Middle frontal gyrus (tissue), 1 donor: ENCODE measurements around the gene MAMLD1.

Experiments
- DNase-seq: peaks from one replicate; pipeline ENCODE4 v3.0.0-alpha.2; 2015; ENCODE audit warnings: low spot score; ENCODE audit errors: extremely low spot score

Gene MAMLD1

DNA sequence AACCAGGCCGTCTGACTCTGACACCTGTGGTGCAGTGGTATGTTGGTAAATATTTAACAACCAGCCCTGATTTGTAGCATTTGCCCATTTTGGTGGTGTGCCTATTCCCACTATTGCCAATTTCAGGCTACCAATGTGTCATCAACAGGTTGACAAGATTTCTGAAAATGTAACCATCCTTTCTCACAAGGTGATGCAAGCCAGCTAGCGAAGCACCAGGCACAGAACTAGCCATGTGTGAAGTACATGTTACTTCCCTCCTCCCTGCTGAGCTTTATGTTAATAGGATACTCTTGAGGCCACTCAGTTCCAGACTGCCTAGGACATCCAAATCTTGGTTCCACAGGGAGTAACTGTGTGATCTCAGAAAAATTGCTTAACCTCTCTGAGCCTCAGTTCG lies 7.2 kb upstream of the MAMLD1 start:
- DNase-seq: no peak

DNA sequence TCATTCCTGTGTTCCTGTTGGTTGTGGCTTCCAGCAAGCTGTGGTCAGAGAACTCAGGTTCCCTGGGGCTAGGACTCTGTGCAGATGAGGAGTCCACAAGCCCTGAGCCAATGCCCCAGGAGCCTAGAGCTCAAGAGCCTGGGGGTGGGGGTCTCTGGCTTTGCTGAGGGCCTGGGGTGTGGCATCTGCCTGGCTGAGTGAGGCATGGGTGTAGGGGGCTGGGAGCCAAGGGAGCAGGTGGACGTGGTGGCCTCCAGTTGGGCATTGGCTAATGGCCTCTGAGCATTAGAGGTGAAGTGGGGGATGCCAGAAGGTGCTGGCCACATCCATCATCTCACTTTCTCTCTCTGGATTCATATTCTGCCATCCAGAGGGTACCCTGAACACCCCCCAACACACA lies 5.3 kb upstream of the MAMLD1 start:
- no peak for DNase-seq

- DNase-seq: no peak
Observed at GRCh38 chrX:150358651-150359050, 4.5 kb upstream of the MAMLD1 start.

DNA sequence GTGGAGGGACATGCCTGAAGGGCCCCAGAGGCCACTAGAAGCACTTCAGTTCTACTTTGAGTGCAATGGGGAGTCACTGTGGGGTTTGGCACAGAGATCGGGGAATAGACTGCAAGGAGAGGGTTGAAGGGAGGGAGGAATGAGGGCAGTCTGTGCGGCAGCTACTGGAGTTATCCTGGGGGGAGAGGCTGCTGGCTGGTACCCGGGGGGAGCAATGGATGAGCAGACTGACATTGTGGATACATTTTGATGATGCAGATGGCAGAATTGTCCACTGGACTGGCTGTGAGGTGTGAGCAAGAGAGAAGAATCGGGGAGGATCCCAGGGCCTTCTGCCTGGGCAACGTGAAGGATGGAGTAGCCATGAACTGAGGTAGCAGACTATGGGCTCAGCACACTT lies 2.8 kb upstream of the MAMLD1 start:
- DNase-seq: no peak

DNA sequence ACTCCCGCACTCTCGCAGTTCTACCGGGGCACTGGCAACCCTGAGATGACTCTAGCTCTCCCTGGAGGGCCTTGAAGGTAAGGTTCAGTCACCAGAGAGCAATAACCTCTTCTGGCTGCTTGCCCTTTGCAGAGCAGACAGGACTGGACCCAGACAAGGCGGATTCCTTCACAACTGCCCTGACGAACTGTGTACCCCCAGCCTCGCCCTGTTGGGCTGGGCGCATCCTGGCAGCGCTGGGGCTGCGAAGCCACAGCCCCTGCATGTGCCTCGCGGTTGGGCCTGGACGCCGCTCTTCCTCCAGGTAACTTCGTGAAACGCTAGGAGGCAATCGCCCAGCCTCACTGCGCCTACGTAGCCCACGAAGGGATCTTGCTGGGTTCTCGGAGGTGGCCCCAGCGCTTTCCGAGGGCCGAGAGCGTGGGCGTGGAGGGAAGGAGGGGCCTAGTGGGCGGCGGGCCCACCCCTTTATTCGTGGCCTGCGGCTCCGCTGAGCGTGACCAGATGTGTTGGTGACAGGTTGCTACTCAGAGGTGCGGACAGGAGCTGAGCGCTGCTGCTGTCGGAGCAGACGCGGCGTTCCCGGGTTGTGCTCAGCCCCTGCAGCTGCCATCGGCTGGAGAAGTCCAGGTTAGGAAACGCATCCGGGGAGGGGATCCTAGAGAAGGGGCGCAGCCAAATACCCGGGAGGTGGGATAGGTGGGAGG lies 1.9 kb upstream of the MAMLD1 start:
- no peak for DNase-seq

GRCh38 chrX:150361777-150362351 lies 1.3 kb upstream of the MAMLD1 start:
- DNase-seq: no peak

- DNase-seq: no peak
Observed at GRCh38 chrX:150363561-150364346, 637 bp downstream of the MAMLD1 start.

DNA sequence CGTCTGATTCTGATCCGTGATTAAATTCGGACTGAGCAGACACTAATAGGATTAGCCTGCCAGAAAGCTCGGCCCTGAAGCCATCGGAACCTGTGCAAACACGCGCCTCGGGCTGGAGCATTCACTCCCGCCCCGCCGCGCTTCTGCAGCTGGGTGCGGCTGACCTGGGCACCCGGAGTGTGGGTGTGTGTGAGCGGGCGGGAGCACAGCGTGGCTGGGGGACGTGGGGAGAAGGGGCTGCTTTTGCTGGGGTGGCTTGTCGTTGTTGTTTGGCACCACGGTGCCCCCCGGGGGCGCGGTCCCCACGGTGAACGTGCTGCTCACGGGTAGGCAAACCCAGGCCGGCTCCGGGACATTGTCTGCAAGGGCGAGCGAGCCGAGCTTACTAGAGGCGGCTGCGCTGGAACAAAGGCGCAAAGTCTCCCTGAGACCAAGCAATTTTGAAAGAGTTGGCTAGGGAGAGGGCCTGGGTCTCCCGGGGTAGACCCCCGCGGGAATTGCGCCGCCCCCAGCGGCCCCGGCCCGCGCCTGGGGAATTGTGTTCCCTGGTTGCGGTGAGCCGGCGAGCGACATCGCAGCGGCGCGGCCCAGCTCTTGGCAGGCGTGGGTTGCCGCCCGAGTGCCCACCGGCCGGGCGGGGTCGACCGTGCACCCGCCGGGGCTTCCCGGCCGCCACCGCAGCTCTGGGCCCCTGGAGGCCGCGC lies 1.4 kb downstream of the MAMLD1 start:
- DNase-seq: no peak

- peak; percentile 65 for DNase-seq
Observed at GRCh38 chrX:150365051-150365989, 2.2 kb downstream of the MAMLD1 start.

GRCh38 chrX:150365990-150366911 lies 3.1 kb downstream of the MAMLD1 start:
- no peak for DNase-seq

DNA sequence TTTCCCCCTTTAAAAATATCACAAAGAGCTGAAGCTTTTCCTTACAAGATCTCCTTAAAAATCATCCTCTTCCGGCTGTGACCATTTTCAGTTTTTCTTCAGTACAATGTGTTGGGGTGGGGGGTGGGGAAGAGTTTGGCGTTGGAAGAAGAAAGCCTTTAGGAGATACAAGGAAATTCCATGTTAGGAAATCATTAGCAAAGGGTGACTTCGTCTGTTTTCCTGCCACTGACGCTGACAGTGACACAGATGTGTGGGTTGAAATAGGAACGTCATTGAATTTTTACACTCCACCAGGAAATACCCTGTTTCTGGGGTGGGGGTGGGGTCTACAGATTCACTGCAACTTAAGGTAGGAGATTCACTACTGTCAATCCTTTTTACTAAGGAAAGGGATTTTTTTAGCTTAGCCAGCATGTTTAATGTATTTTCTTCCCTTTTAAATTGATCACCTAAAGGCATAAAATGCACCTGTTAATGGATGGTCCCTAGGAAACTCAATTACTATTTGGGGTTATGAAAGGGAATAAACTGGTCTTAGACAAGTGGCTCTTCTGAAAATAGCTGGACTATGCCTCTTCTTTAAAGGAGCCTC lies 3.9 kb downstream of the MAMLD1 start:
- no peak for DNase-seq

DNA sequence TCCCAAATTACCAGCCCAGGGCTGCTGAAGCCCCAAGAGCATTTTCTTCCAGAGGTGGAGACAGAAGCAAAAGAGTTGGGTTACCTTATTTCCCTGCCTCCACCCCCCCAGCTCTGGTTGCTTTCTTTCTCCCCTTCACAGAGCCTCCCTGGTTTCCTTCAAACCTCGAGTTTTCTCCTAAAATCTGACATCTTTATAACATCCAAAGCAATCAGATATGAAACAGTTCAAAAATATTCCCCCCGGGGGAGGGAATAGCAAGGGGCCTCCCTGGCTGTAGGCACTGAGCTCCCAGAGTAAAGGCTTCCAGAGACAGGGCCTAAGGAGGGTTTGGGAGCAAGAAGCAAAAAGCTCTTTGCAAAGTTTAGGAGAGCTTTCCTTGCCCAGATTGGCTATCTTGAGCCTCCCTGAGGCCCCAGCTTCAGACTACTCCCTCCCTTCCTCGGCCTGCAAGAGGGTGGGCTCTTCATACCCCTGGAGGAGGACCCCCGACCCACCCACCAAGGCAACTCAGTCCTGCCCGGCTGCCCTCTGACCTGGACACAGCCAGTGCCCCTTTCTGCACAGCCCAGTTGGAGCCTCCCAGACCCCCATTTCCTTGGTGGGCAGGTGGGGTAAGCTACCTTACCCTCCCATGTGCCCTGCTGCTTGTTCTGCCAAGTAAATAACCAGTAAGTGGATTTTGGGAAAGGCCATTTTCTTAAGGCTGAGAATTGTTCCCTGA lies 7.6 kb downstream of the MAMLD1 start:
- DNase-seq: no peak

GRCh38 chrX:150371877-150372276 lies 8.8 kb downstream of the MAMLD1 start:
- DNase-seq: no peak

- DNase-seq: no peak
Observed at GRCh38 chrX:150372280-150372679, 9.2 kb downstream of the MAMLD1 start.

DNA sequence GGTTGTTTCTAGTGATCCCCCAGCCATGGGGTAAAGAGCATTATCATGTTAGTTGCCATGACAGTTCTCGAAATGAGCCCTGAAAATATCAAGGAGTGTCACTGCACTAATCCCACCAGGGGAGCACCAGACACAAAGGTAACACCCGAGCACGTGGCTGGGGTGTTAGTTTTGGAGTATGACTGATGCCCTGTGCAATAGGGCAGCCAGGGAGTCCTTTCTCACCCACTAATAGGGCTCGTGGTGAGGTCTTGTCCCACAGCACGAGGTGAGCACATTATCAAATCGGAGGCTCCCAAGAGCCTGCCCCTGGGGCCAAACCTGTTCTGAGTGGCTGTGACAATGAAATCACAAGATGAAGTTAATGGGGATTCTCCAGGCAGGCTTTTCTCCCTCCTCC lies 9.6 kb downstream of the MAMLD1 start:
- no peak for DNase-seq

DNA sequence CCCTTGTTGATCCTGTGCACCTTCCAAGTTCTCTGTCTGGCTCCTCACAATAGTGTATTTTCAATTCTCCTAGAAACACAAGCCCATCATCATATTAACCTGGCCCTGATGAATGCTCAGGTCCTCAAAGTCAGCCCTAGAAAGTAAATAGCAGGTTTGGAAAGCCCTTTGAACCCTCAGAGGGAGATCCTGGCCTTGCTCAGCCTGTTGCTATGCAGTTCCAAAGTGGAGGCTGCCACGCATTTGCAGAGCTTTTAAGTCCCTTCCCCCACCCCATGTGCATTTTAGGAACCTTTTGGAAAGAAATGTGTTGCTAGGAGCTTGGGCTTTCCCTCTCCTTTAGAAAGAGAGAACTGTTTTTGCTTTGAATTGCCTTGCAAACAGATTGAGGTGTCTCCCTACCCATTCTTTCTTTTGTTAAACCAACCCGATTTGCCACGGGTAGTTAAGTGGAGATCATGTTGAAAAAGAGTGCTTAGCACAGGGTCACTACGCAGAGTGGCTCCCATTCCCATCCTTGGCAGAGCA lies 12.2 kb downstream of the MAMLD1 start:
- DNase-seq: no peak

GRCh38 chrX:150377005-150377404 lies 13.9 kb downstream of the MAMLD1 start:
- DNase-seq: no peak

- no peak for DNase-seq
Observed at GRCh38 chrX:150405006-150405405, 41.9 kb downstream of the MAMLD1 start.
